GM03348 (cell line): ENCODE measurements around the gene TMEM256.

ENCODE experiments used
- DNase-seq: peaks from one replicate; pipeline ENCODE4 v3.0.0; 2012; ENCODE audit warnings: low spot score

The TMEM256 gene

GRCh38 chr17:7429722-7430121 is 25.8 kb upstream of the TMEM256 start:
- no peak for DNase-seq

DNA sequence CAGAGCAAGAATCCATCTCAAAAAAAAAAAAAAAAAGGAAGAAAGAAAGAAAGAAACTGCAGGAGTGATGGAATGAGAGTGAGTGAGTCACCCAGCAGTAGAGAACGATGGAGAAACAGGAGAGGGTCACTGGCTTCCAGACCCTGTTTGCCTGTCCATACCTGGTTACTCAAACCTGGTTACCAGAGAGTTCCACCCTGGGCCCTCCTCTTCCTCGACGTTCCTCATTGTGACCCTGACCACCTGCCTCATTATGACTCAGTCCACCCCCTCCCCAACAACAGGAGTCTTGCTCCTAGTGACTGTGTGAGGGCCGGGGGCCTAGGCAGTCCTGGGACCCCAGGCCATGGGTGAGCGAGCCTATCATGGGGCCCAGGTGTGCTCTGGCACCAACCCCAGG is 24.7 kb upstream of the TMEM256 start, which contains the start of gene SPEM3:
Gene SPEM3, plus strand, starts transcription at position 301 of the 400 bp plus-strand sequence. Its CDS starts 46 bp downstream, at position 347.
- no peak for DNase-seq

GRCh38 chr17:7427549-7427948 is 23.7 kb upstream of the TMEM256 start:
- DNase-seq: no peak

- DNase-seq: no peak
Measured at GRCh38 chr17:7426896-7427489, 23.1 kb upstream of the TMEM256 start.

GRCh38 chr17:7426203-7426863 is 22.4 kb upstream of the TMEM256 start:
- no peak for DNase-seq

- DNase-seq: no peak
Measured at GRCh38 chr17:7425756-7426155, 21.9 kb upstream of the TMEM256 start.

DNA sequence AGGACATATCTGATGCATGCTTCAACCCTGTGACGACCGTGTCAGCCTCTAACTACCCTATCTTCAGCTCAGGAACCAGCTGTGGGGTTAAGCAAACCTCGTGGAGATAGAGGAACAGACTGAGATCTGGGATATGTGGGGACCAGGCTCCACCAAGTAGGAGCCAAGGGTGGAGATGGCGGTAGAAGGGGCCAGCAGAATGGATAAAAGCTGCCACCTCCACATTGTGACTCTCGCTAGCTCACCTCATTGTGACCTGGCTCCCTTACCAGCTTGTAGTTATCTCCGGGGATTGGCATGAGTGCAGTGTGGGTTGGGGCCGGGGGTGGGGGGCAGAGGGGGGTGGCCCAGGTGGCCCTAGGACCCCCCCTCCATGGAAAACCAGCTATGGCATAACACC is 21.4 kb upstream of the TMEM256 start, which contains the start of gene SPEM2:
Gene SPEM2, plus strand, starts transcription at position 301 of the 400 bp plus-strand sequence. Its CDS starts 73 bp downstream, at position 374.
- no peak for DNase-seq

GRCh38 chr17:7423679-7424078 is 19.8 kb upstream of the TMEM256 start:
- DNase-seq: no peak

GRCh38 chr17:7421186-7421585 is 17.3 kb upstream of the TMEM256 start:
- no peak for DNase-seq

DNA sequence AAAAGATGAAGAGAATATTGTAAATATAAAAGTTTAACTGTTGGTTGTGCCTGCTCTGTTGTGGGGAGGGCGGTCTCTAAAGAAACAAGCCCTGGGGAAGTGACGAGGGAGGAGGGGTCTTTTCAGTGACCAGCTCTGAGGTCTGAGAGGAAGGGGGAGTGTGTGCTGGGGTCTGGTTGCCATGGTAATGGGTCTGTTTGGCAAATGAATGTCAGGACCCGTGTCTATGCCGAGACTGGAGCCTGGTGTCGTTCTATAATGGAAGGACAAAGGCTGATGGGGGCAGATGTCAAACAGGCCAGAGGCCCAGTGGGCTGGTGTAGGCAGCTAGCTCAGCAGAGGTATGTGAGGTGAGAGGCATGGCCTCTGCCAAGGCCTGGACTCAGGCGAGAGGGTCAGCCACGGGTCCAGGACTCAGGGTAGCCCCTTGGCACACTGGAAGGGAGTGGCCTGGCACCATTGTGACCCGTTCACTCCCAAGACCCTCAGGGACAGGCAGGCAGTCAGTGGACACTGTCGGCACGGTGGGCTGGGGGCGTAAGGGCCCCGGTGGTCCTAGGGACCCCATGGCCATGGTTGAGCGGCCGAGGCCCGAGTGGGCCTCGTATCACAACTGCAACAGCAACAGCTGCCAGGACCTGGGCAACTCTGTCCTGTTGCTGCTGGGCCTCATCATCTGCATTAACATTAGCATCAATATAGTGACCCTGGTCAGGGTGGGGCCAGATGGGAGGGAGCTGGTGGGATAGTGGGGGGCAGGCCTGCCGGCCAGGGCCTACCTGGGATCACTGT is 16.1 kb upstream of the TMEM256 start, which contains the start of gene SPEM1:
Gene SPEM1, plus strand, starts transcription at position 506 of the 792 bp plus-strand sequence. Its CDS starts 61 bp downstream, at position 567.
- DNase-seq: no peak

DNA sequence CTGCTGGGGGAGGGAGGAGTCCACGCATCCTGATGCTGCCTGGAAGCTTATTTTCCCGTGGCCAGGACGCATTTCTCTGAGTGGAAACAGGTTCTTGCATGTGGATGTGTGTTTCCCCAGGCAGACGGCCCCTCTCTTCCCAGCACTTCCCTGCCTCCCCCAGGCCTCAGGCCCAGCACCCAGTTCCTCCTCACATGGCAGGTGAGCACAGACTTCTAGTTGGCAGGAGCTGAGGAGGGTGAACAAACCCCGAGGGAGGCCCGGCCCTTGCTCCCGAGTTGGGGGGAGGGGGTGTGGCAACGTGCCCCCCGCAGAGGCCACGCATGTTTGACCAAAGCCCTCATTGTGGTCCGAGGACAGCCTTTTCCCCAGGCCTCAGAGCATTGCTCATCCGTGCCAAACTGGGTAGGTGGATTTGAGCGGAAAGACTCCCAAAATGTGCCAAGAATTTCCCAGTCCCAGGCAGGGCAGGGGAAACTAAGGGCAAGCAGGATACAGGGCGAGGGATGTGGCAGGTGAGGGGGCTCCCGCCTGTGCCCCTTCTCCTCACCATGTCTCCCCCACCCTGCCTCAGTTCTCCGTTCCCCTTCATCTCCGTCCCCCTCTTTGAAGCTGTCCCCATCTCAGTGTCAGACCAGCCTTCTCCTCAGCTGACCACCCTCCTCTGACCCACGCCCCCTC is 14.7 kb upstream of the TMEM256 start:
- no peak for DNase-seq

- DNase-seq: no peak
Measured at GRCh38 chr17:7417056-7417655, 13.3 kb upstream of the TMEM256 start.

- no peak for DNase-seq
Measured at GRCh38 chr17:7416323-7416722, 12.4 kb upstream of the TMEM256 start.

DNA sequence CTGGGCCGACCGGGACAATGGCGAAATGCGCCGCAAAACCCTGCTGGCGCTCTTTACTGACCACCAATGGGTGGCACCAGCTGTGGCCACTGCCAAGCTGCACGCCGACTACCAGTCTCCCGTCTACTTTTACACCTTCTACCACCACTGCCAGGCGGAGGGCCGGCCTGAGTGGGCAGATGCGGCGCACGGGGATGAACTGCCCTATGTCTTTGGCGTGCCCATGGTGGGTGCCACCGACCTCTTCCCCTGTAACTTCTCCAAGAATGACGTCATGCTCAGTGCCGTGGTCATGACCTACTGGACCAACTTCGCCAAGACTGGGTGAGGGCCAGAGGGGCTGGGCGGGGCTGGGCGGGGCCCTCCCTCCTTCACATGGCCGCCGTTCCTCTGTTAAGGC is 11.9 kb upstream of the TMEM256 start:
- no peak for DNase-seq

DNA sequence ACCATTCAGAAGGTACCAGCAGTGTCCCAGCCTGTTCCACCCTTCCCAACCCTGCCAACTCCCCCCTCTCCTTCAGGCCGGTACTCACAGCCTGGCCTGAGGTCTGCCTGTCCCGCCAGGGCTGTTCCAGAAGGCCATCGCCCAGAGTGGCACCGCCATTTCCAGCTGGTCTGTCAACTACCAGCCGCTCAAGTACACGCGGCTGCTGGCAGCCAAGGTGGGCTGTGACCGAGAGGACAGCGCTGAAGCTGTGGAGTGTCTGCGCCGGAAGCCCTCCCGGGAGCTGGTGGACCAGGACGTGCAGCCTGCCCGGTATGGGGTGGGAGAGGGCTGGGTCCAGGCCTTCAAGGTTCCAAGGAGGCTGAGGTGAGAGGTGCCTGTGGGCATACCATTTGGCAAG is 10.9 kb upstream of the TMEM256 start:
- no peak for DNase-seq

DNA sequence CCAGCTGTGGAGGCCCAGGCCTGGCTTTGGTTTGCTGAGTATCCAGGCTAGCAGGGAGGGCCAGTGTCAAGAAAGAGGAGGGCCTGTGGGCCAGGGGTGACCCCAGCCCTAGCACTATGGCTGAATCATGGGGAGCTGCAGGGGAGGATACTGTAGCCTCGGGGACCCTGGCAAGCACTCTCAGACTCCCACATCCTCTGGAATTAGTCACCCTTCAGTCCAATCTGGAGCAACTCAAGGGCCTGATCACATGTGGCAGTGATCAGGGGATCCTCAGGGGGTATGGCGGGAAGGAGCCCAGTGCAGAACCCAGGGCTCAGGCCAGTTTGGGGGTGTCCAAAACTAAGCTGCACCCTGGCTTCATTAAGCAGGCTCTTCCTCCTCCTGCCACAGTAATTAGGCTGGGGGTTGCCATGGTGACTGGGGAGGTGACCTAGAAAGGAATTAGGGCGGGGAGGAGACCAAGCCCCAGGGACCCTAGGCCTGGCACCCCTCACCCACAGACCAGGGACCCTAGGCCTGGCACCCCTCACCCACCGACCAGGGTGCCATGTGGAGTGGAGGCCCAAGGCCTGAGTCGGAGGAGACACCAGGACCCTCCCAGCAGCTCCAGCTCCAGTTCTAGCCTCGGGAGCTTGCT is 9.6 kb upstream of the TMEM256 start:
- DNase-seq: peak; percentile 67

DNA sequence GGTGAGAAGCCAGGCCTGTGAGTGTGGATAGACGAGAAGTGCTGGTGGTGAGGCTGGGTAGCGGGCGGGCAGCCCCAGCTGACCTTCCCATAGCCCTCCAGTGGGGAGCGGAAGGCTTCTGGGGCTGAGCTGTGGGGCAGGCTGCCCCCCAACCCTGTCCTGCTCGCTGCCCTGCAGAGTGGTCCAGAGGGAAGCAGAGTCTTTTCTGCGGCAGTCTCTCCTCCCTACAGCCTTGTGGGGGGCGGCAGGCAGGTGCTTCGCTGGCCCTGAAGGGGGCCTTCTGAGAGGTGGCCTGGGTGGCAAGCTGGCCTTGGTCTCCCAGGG is 7.5 kb upstream of the TMEM256 start:
- DNase-seq: no peak

GRCh38 chr17:7410634-7411426 is 6.9 kb upstream of the TMEM256 start:
- DNase-seq: no peak

GRCh38 chr17:7409716-7410115 is 5.8 kb upstream of the TMEM256 start:
- no peak for DNase-seq

DNA sequence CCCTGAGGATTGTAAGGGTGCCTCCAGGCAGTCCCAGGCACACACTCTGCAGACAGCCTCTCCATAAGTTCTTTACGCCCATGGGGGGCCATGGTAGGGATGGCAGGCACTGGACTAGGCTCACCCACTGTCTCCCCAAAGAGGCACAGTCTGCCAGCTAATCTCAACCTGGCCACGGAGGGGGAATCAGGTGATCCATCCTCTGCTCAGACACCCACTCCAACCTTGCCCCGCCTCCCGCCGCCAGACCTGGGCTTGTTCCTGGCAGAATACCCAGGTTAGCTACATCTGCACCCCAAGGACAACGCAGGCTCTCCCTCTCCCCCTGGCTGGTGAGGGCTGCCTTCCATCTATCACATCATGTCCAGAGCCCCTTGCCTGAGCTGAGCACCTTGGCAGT is 5.0 kb upstream of the TMEM256 start:
- DNase-seq: no peak

- DNase-seq: no peak
Measured at GRCh38 chr17:7408252-7408727, 4.4 kb upstream of the TMEM256 start.
